ENCODE measurements around the gene HDX.

DNA sequence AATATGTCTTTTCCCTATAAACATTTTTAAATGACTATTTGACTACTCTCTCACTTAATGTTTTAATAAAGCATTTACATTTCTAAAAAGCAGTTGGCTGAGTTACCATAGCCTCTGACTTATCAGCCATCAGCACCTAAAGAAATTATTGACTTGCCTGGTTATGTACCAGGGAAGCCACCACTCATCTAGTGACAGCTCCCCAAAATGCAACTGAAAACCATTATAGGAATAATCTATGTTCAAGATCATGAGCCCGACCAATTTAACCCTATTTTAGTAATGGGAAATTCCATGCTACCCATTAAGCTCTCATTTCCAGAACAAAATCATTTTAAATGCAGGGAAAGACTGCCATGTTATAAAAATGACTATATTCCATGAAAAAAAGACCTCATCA is 34.4 kb downstream of the HDX start:
- TF ChIP-seq POLR2A (IDR thresholded peaks at IDR 0.05; ENCODE audit: low read depth, low read length) (no peak), POLR2AphosphoS5 (IDR thresholded peaks at IDR 0.05; ENCODE audit: low read depth, low read length) (no peak), TAF1 (IDR thresholded peaks at IDR 0.05; ENCODE audit: low read depth, low read length) (no peak), SPI1 (IDR thresholded peaks at IDR 0.05; ENCODE audit: low read depth, low read length) (no peak), POU2F2 (IDR thresholded peaks at IDR 0.05; ENCODE audit: low read depth, low read length) (no peak), PAX5 (IDR thresholded peaks at IDR 0.05; ENCODE audit: insufficient read depth, low read length, severe bottlenecking) (no peak)
